GM23338 (cell line): ENCODE results near the gene MAMLD1. TPM values are rescaled to one million over a fixed set of nuclear protein-coding genes. Genes with fewer than 3 reads are reported as not detected.

ENCODE experiments used
- ATAC-seq: fragments of 200-7000 bp; cut with Tn5 transposase; 3 replicates; pipeline ENCODE4 v1.9.1; 2020
- DNase-seq: peaks from one replicate; pipeline ENCODE4 v3.0.0-alpha.2; 2015; ENCODE audit warnings: low spot score
- H2AFZ ChIP-seq: fragments of 200-600 bp; sonication (generic); 2 replicates; pipeline ENCODE4 v1.8.0; 2016; ENCODE audit warnings: antibody characterized with exemption, mild to moderate bottlenecking, moderate library complexity
- H3F3A ChIP-seq: fragments of 200-600 bp; sonication (generic); replicated peaks from 2 replicates; pipeline ENCODE4 v1.8.0; 2017; ENCODE audit warnings: antibody characterized with exemption, mixed run types, low read depth
- H3K27ac ChIP-seq: fragments of 200-600 bp; sonication (generic); 2 replicates; pipeline ENCODE4 v1.6.1; 2016; ENCODE audit warnings: low read depth
- H3K27me3 ChIP-seq: fragments of 200-600 bp; sonication (generic); 2 replicates; pipeline ENCODE4 v1.8.0; 2016; ENCODE audit warnings: mild to moderate bottlenecking, mixed run types, moderate library complexity; ENCODE audit not compliant: insufficient read depth
- H3K36me3 ChIP-seq: fragments of 200-600 bp; sonication (generic); 2 replicates; pipeline ENCODE4 v1.8.0; 2016; ENCODE audit warnings: mild to moderate bottlenecking; ENCODE audit not compliant: insufficient read depth
- H3K4me1 ChIP-seq: fragments of 200-600 bp; sonication (generic); 2 replicates; pipeline ENCODE4 v1.8.0; 2016; ENCODE audit warnings: mild to moderate bottlenecking, moderate library complexity; ENCODE audit not compliant: insufficient read depth
- H3K4me2 ChIP-seq: fragments of 200-600 bp; sonication (generic); 2 replicates; pipeline ENCODE4 v1.7.1; 2017; ENCODE audit warnings: mixed run types
- H3K4me3 ChIP-seq: fragments of 200-600 bp; sonication (generic); 2 replicates; pipeline ENCODE4 v1.6.1; 2016; ENCODE audit warnings: mixed run types
- H3K79me2 ChIP-seq: fragments of 200-600 bp; sonication (generic); replicated peaks from 2 replicates; pipeline ENCODE4 v1.8.0; 2017; ENCODE audit warnings: mild to moderate bottlenecking; ENCODE audit not compliant: insufficient read depth
- H3K9me2 ChIP-seq: fragments of 200-600 bp; sonication (generic); 2 replicates; pipeline ENCODE4 v1.8.0; 2017; ENCODE audit not compliant: insufficient read depth
- H4K20me1 ChIP-seq: fragments of 200-600 bp; sonication (generic); replicated peaks from 2 replicates; pipeline ENCODE4 v1.8.0; 2017; ENCODE audit warnings: mild to moderate bottlenecking; ENCODE audit not compliant: insufficient read depth
- H3K27ac Mint-ChIP-seq: 2 replicates; pipeline ENCODE4 v1.8.0; 2020; ENCODE audit warnings: inconsistent platforms, mild to moderate bottlenecking, moderate library complexity, mixed read lengths
- H3K27me3 Mint-ChIP-seq: 3 replicates; pipeline ENCODE4 v1.8.0; 2022; ENCODE audit warnings: low read depth, mild to moderate bottlenecking, moderate library complexity, mixed read lengths, inconsistent platforms; ENCODE audit not compliant: insufficient read depth, poor library complexity
- H3K36me3 Mint-ChIP-seq: 3 replicates; pipeline ENCODE4 v1.8.0; 2021; ENCODE audit warnings: low read depth, mild to moderate bottlenecking, inconsistent platforms, moderate library complexity, mixed read lengths
- H3K4me1 Mint-ChIP-seq: 3 replicates; pipeline ENCODE4 v1.8.0; 2020; ENCODE audit warnings: mild to moderate bottlenecking, inconsistent platforms, mixed read lengths
- H3K4me3 Mint-ChIP-seq: 3 replicates; pipeline ENCODE4 v1.8.0; 2021; ENCODE audit warnings: moderate library complexity, mild to moderate bottlenecking, inconsistent platforms, mixed read lengths
- H3K9me3 Mint-ChIP-seq: 3 replicates; pipeline ENCODE4 v1.8.0; 2020; ENCODE audit warnings: moderate library complexity, mild to moderate bottlenecking, inconsistent platforms, mixed read lengths
- CREB1 ChIP-seq: fragments of 250-450 bp; sonication (Bioruptor Pico); IDR thresholded peaks from 2 replicates; pipeline ENCODE4 v1.5.0; 2020; ENCODE audit warnings: low read depth, mild to moderate bottlenecking, moderate library complexity
- EZH2 ChIP-seq: fragments of 200-600 bp; sonication (generic); IDR thresholded peaks from one replicate; pipeline ENCODE4 v1.8.0; 2017; ENCODE audit warnings: antibody characterized with exemption, mild to moderate bottlenecking, low read depth; ENCODE audit not compliant: unreplicated experiment
- EZH2phosphoT487 ChIP-seq: fragments of 200-600 bp; sonication (generic); IDR thresholded peaks from one replicate; pipeline ENCODE4 v1.8.1; 2018; ENCODE audit warnings: antibody characterized with exemption; ENCODE audit not compliant: unreplicated experiment
- JUNB ChIP-seq: IDR thresholded peaks from one replicate; pipeline ENCODE4 v1.6.1; 2016; ENCODE audit warnings: antibody characterized with exemption; ENCODE audit not compliant: unreplicated experiment
- POLR2AphosphoS5 ChIP-seq: IDR thresholded peaks from 2 replicates; pipeline ENCODE4 v1.6.1; 2016; ENCODE audit warnings: antibody characterized with exemption, low read depth
- STAT1 ChIP-seq: IDR thresholded peaks from one replicate; pipeline ENCODE4 v1.6.1; 2016; ENCODE audit warnings: antibody characterized with exemption; ENCODE audit not compliant: unreplicated experiment
- ZNF114 ChIP-seq: fragments of 250-450 bp; sonication (Bioruptor Pico); IDR thresholded peaks from 2 replicates; pipeline ENCODE4 v1.5.0; 2020; ENCODE audit warnings: mild to moderate bottlenecking, moderate library complexity
- ZNF331 ChIP-seq: fragments of 250-450 bp; sonication (Bioruptor Pico); IDR thresholded peaks from 2 replicates; pipeline ENCODE4 v1.5.0; 2020; ENCODE audit warnings: low read depth, mild to moderate bottlenecking, moderate library complexity
- polyA plus RNA-seq: library from polyadenylated mRNA; unstranded; fragments of >200 nt; fragmentation: Nextera tagmentation; extraction: Ambion mirVana; gene quantifications from 2 replicates; pipeline ENCODE4 v1.2.1, GENCODE V29; 2016
- total RNA-seq: library from RNA; depleted of rRNA; stranded (reverse); fragments of >200 nt; shearing (Covaris generic); gene quantifications from 2 replicates; pipeline ENCODE4 v1.2.3, GENCODE V29; 2014
- TF ChIP-seq, protein P1 (sequence below): fragments of 250-450 bp; sonication (Bioruptor Pico); IDR thresholded peaks from 2 replicates; pipeline ENCODE4 v1.5.0; 2020; ENCODE audit warnings: mild to moderate bottlenecking, moderate library complexity
- TF ChIP-seq, protein P2 (sequence below), 2 experiments: fragments of 200-600 bp in 1 of 2; sonication (generic) in 1 of 2; conservative IDR thresholded peaks; 2 replicates each; pipeline versions ENCODE4 v1.5.1 to v1.6.1; 2016 to 2017; ENCODE audit warnings: antibody characterized with exemption in 2 of 2, low read depth in 2 of 2, mild to moderate bottlenecking in 2 of 2, moderate library complexity in 1 of 2
- TF ChIP-seq, protein P3 (sequence below): IDR thresholded peaks from 2 replicates; pipeline ENCODE4 v1.6.1; 2016; ENCODE audit warnings: antibody characterized with exemption
- TF ChIP-seq, protein P4 (sequence below): IDR thresholded peaks from one replicate; pipeline ENCODE4 v1.6.1; 2018; ENCODE audit warnings: antibody characterized with exemption; ENCODE audit not compliant: unreplicated experiment

The MAMLD1 gene
- total and polyA plus RNA-seq, 2 experiments from 2014 or later = 0.13 to 0.21 TPM

DNA sequence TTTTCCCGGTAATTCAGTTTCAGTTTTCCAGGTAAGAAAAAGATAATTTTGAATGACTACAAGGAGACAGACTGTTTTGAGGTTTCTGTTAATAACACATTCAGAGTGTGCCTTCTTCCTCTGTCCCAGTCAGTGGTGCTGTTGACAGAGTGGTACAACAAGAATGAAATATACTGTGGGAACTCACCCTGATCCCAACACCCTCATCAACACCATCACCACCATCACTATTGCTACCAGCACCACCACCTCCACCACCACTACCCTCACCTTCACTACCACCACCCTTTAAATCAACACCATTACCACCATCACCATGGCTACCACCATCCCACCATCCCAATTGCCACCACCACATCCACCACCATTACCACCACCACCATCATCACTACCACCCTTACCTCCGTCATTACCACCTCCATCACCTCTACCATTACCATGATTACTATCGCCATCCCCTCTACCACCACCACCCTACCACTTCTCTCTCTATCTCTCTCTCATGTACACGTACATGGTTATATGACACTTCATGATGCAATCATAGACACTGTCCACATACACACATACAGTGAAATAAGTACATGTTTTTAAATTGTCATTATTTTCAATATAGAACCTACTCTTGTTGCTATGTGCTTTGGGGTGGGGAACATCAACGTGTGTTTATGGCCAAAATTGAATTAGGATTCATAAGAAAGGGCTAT is 91.5 kb downstream of the MAMLD1 start:
- DNase-seq (no peak), ATAC-seq (no peak)
- Histone ChIP-seq H3K27ac (no peak overlapping the region), H4K20me1 (no peaks in the 10 kb centered on the region), H3K4me2 (no peak overlapping the region), H2AFZ (no peak overlapping the region), H3K4me1 (no peaks in the 10 kb centered on the region), H3K36me3 (no peaks in the 10 kb centered on the region), H3K9me2 (no peaks in the 10 kb centered on the region), H3K27me3 (no peaks in the 10 kb centered on the region), H3K4me3 (no peak overlapping the region), H3K79me2 (no peaks in the 10 kb centered on the region), H3F3A (no peaks in the 10 kb centered on the region)
- H3K27ac Mint-ChIP-seq = no peak overlapping the region
- no peaks in the 10 kb centered on the region for H3K27me3 Mint-ChIP-seq
- no peaks in the 10 kb centered on the region; the same call in 2 of the 3 replicates for H3K9me3 Mint-ChIP-seq
- peaks cover 6% of the 10 kb centered on the region; the same call in 2 of the 3 replicates for H3K4me1 Mint-ChIP-seq
- no peaks in the 10 kb centered on the region for H3K36me3 Mint-ChIP-seq
- H3K4me3 Mint-ChIP-seq = no peak overlapping the region
- no peak for TF ChIP-seq CREB1
- TF ChIP-seq, protein P1, sequence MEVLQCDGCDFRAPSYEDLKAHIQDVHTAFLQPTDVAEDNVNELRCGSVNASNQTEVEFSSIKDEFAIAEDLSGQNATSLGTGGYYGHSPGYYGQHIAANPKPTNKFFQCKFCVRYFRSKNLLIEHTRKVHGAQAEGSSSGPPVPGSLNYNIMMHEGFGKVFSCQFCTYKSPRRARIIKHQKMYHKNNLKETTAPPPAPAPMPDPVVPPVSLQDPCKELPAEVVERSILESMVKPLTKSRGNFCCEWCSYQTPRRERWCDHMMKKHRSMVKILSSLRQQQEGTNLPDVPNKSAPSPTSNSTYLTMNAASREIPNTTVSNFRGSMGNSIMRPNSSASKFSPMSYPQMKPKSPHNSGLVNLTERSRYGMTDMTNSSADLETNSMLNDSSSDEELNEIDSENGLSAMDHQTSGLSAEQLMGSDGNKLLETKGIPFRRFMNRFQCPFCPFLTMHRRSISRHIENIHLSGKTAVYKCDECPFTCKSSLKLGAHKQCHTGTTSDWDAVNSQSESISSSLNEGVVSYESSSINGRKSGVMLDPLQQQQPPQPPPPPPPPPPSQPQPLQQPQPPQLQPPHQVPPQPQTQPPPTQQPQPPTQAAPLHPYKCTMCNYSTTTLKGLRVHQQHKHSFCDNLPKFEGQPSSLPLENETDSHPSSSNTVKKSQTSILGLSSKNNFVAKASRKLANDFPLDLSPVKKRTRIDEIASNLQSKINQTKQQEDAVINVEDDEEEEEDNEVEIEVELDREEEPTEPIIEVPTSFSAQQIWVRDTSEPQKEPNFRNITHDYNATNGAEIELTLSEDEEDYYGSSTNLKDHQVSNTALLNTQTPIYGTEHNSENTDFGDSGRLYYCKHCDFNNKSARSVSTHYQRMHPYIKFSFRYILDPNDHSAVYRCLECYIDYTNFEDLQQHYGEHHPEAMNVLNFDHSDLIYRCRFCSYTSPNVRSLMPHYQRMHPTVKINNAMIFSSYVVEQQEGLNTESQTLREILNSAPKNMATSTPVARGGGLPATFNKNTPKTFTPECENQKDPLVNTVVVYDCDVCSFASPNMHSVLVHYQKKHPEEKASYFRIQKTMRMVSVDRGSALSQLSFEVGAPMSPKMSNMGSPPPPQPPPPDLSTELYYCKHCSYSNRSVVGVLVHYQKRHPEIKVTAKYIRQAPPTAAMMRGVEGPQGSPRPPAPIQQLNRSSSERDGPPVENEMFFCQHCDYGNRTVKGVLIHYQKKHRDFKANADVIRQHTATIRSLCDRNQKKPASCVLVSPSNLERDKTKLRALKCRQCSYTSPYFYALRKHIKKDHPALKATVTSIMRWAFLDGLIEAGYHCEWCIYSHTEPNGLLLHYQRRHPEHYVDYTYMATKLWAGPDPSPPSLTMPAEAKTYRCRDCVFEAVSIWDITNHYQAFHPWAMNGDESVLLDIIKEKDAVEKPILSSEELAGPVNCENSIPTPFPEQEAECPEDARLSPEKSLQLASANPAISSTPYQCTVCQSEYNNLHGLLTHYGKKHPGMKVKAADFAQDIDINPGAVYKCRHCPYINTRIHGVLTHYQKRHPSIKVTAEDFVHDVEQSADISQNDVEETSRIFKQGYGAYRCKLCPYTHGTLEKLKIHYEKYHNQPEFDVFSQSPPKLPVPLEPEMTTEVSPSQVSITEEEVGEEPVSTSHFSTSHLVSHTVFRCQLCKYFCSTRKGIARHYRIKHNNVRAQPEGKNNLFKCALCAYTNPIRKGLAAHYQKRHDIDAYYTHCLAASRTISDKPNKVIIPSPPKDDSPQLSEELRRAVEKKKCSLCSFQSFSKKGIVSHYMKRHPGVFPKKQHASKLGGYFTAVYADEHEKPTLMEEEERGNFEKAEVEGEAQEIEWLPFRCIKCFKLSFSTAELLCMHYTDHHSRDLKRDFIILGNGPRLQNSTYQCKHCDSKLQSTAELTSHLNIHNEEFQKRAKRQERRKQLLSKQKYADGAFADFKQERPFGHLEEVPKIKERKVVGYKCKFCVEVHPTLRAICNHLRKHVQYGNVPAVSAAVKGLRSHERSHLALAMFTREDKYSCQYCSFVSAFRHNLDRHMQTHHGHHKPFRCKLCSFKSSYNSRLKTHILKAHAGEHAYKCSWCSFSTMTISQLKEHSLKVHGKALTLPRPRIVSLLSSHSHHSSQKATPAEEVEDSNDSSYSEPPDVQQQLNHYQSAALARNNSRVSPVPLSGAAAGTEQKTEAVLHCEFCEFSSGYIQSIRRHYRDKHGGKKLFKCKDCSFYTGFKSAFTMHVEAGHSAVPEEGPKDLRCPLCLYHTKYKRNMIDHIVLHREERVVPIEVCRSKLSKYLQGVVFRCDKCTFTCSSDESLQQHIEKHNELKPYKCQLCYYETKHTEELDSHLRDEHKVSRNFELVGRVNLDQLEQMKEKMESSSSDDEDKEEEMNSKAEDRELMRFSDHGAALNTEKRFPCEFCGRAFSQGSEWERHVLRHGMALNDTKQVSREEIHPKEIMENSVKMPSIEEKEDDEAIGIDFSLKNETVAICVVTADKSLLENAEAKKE = no peak
- TF ChIP-seq ZNF114 (CRISPR knock-in tag) = no peak
- TF ChIP-seq EZH2phosphoT487 = no peak
- TF ChIP-seq POLR2AphosphoS5 = no peak
- no peak for TF ChIP-seq ZNF331
- TF ChIP-seq, protein P2, sequence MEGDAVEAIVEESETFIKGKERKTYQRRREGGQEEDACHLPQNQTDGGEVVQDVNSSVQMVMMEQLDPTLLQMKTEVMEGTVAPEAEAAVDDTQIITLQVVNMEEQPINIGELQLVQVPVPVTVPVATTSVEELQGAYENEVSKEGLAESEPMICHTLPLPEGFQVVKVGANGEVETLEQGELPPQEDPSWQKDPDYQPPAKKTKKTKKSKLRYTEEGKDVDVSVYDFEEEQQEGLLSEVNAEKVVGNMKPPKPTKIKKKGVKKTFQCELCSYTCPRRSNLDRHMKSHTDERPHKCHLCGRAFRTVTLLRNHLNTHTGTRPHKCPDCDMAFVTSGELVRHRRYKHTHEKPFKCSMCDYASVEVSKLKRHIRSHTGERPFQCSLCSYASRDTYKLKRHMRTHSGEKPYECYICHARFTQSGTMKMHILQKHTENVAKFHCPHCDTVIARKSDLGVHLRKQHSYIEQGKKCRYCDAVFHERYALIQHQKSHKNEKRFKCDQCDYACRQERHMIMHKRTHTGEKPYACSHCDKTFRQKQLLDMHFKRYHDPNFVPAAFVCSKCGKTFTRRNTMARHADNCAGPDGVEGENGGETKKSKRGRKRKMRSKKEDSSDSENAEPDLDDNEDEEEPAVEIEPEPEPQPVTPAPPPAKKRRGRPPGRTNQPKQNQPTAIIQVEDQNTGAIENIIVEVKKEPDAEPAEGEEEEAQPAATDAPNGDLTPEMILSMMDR (conservative IDR thresholded peaks at IDR 0.05; ENCODE audit: low read depth in 2 of 2) = no peak
- TF ChIP-seq, protein P3, sequence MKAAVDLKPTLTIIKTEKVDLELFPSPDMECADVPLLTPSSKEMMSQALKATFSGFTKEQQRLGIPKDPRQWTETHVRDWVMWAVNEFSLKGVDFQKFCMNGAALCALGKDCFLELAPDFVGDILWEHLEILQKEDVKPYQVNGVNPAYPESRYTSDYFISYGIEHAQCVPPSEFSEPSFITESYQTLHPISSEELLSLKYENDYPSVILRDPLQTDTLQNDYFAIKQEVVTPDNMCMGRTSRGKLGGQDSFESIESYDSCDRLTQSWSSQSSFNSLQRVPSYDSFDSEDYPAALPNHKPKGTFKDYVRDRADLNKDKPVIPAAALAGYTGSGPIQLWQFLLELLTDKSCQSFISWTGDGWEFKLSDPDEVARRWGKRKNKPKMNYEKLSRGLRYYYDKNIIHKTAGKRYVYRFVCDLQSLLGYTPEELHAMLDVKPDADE = no peak
- TF ChIP-seq STAT1 = no peak
- no peak for TF ChIP-seq JUNB
- no peak for TF ChIP-seq EZH2
- TF ChIP-seq, protein P4, sequence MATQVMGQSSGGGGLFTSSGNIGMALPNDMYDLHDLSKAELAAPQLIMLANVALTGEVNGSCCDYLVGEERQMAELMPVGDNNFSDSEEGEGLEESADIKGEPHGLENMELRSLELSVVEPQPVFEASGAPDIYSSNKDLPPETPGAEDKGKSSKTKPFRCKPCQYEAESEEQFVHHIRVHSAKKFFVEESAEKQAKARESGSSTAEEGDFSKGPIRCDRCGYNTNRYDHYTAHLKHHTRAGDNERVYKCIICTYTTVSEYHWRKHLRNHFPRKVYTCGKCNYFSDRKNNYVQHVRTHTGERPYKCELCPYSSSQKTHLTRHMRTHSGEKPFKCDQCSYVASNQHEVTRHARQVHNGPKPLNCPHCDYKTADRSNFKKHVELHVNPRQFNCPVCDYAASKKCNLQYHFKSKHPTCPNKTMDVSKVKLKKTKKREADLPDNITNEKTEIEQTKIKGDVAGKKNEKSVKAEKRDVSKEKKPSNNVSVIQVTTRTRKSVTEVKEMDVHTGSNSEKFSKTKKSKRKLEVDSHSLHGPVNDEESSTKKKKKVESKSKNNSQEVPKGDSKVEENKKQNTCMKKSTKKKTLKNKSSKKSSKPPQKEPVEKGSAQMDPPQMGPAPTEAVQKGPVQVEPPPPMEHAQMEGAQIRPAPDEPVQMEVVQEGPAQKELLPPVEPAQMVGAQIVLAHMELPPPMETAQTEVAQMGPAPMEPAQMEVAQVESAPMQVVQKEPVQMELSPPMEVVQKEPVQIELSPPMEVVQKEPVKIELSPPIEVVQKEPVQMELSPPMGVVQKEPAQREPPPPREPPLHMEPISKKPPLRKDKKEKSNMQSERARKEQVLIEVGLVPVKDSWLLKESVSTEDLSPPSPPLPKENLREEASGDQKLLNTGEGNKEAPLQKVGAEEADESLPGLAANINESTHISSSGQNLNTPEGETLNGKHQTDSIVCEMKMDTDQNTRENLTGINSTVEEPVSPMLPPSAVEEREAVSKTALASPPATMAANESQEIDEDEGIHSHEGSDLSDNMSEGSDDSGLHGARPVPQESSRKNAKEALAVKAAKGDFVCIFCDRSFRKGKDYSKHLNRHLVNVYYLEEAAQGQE = no peak
